T-helper 2 cell treated with Interferon-gamma antibody and Interleukin-4, amounts not matched to agents 100 ng/mL and 5 ng/mL, for 36 hours (primary cell): ENCODE results near the gene NDUFAF2. TPM values are rescaled to one million over a fixed set of nuclear protein-coding genes. Genes with fewer than 3 reads are reported as not detected.
"Not testable (repeated sequence)": the region's sequence is repeated elsewhere in the genome, so short reads cannot be mapped to it uniquely, and the experiment has no call there.

Source experiments
- intact Hi-C: fragments of 100-400 bp; cut with micrococcal nuclease; formaldehyde crosslinking; loops from one replicate; pipeline ENCODE4 v1.15.1; 2023
- total RNA-seq: library from RNA; stranded (reverse); gene quantifications from 2 replicates; pipeline ENCODE4 v1.2.3, GENCODE V29; 2022

NDUFAF2 gene, protein sequence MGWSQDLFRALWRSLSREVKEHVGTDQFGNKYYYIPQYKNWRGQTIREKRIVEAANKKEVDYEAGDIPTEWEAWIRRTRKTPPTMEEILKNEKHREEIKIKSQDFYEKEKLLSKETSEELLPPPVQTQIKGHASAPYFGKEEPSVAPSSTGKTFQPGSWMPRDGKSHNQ
- 18.3 and 20.6 TPM in 2 replicates for total RNA-seq

DNA sequence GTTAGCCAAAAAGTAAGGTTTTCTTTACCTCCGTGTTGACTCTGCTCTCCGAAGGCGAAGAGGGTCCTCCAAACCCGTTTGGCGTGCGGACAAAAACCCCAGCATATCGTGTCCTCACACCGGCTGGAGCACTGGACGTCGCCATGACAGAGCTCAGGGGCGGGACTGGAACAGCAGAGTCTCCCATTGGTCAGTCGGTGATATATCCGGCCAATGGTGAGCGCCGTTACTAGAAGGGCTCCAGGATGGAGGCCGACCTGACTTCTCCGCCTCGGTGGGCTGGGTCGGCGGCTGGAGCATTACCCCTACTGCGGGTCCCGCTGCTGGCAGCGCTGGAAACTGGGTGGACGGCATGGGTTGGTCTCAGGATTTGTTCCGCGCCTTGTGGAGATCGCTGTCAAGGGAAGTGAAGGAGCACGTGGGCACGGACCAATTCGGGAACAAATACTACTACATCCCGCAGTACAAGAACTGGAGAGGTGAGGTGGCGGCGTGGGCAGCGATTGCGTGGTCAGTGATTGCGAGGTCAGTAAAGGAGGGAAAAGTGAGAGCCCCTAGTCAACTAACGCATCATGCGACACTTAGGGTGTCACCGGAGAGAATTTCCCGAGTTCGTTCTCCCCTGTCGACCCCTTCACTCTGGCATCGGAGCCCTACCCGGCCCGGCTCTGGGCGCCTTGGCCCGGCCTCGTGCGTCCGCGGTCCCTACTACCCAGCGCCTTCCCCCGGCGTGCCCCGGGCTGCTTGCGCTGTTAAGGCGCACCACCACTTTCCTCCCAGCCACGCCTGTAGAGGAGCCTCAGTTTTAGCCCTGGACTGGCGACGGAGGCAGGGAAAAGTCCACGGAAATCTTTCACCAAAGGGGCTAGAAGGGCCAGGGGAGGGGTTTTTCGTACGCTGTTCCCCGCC lies at the start of gene NDUFAF2, which contains the start of gene ERCC8:
NDUFAF2 (plus strand) TSS at position 302 of the 909 bp plus-strand sequence; CDS start at position 353, 51 bp downstream.
ERCC8 (minus strand) TSS at position 167 of the 909 bp plus-strand sequence; CDS start at position 105, 62 bp downstream.
- intact Hi-C loops: loop anchor here (1.0 to 10.0 kb wide), 7 partner anchors 100 to 1908 kb away; partner anchors contain the start of genes DEPDC1B, ELOVL7 and SMIM15

DNA sequence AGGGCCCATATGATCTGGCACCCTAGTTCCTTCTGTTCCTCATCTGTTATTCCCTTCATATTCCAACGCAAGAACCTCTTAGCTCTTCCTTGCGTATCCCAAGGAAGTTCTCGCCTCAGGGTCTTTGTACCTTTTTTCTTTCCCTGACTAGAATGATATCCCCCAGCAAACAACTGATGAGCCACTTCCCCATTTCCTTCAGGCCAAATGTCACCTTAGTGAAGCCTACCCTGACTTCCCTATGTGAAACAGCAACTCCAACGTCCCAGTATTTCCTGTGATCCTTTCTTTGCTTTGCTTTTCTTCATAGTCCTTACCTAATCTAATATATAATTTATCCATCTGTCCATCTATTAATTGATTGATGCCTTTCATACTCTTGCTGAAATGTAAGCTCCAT lies 48.0 kb upstream of the NDUFAF2 start:
- intact Hi-C loops: no loop called here

DNA sequence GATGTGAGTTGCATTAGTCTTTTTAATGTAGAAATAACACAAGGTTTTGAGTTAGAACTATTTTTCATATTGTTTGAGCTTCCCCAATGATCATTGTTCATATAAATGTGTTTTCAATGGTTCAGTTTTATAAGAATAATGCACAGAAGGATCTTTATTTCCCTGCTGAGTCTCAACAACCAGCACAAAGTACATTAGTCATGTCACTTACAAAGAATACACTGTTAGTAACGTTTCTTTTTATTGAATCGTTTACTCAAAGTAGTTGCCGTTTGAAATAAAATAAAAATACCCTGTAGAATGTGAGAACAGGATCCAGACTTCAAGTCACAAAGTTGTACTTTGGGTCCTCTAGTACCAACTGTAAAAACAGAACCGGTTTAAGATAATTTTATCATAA lies 41.6 kb upstream of the NDUFAF2 start:
- intact Hi-C loops: no loop called here

DNA sequence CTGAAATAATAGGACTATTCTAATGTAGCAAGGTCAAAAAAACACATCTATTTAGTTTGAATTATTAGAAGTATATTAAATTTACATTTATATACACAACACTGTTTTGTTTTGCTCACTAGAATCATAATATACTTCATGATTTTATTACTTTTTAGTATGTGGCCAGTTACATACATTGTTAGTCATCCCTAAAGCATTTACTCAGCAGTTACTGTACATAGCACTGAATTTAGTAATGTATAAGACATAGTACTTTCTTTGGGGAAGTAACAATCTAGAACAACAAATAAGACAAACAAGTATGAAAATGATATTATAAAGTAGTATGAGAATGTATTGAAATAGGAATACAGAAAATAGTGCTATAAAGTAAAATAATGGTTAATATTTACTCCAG lies 28.4 kb upstream of the NDUFAF2 start:
- intact Hi-C loops: no loop called here

DNA sequence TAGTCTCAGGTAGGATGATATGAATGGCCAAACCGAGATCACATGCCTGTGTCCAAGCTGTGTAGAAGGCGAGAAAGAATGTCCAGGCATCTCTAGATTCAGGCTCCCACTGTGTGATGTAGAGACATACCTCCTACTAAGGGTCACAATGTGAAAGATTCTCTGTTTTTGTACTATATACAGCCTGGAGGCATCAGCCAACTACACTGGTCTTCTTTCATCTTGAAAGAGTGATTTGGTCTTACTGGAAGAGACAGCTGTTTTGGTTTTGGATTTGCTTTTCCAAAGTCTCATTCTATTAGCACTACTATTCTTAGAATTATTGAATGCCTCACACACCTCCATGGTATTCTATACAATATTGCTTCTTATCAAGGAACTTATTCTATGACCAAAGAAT lies 26.5 kb upstream of the NDUFAF2 start:
- intact Hi-C loops: no loop called here

DNA sequence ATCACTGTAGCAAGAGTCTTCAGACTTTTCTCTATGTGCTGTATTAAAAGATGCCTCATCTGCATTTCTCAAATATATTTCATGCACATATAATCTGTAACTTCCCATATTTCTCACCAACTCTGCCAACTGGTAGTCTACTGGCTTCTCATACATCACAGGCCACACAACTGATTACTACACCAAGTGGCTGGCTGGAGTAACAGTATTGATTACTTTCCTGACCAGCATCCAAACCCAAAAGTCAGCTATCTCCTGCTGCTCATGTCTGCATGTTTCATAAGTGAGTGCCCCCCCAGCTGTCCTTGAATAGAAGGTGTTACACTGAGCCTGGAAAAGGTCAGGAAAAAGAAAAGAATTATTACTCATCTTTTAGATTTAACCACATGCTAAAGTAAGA lies 17.6 kb upstream of the NDUFAF2 start:
- intact Hi-C loops: no loop called here

DNA sequence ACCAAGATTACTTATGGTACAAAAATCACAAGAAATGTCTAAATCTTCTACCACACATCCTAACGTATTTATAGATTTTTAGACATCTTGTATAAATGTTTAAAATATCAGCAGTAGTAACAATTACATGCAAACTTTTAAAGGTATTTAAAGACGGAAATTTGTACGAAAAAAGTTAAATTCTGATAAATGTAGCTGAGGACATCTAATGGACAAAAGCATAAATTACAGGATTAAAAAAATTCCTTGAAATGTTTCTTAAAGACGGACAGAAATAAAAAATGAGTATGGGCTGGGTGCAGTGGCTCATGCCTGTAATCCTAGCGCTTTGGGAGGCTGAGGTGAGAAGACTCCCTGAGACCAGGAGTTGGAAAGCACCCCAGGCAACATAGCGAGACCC lies 16.0 kb upstream of the NDUFAF2 start:
- intact Hi-C loops: no loop called here

DNA sequence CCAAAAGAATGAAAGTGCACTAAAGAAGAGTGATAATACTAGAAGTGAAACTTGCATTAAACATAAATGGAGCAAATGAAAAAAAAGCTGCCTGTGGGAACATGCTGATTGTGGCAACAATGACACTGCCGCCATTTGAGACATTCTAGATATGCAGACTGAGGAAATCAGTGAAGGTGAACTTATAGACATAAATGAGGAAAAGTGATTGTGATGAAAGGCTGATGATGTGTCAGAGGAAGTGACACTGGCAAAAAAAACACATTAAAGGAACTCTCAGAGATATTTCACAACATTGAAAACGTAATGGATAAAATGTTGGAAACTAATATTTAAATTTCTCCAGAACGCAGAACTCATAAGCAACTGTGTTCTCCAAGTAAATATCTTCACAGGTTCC lies 1.4 kb upstream of the NDUFAF2 start:
- intact Hi-C loops: loop anchor here (10.0 kb wide), 2 partner anchors 99 to 461 kb away; partner anchors contain the start of gene ELOVL7

DNA sequence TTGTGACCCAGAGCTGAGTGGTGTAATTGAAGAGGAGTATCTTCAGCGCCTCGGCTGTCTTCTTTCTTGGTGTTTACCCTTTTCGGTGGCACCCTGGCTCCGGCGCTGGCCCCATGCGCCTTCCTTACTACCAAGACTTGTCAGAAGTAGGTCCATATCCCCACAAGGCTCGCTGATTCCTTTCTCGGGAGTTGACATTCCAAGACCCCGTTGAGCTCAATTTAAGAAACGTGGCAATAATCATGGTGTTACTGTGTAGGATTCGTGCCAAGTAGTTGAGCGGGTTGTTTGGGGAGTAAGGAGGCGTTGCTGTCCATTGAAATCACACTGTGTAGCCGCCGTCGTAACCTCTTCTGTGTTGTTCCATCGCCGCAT lies 795 bp downstream of the NDUFAF2 start:
- intact Hi-C loops: loop anchor here (1.0 to 10.0 kb wide), 7 partner anchors 101 to 1908 kb away; partner anchors contain the start of genes DEPDC1B, ELOVL7 and SMIM15

DNA sequence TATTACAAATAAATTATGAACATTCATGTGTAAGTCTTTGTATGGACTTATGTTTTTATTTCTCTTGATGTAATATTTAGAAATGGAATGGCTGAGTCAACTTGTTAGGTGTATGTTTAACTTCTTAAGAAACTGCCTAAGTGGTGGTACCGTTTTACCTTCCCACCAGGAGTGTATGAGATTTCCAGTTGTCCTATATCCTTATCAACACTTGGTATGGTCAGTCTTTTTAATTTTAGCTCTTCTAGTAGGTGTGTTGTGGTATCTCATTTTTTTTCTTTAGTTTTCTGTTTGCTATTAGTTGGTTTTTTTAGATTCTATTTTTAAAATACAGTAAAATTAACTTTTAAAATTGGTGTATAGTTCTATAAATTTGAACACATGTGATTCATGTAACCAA lies 3.7 kb downstream of the NDUFAF2 start:
- intact Hi-C loops: loop anchor here (5.0 to 10.0 kb wide), 4 partner anchors 104 to 1911 kb away; partner anchors contain the start of gene ELOVL7

DNA sequence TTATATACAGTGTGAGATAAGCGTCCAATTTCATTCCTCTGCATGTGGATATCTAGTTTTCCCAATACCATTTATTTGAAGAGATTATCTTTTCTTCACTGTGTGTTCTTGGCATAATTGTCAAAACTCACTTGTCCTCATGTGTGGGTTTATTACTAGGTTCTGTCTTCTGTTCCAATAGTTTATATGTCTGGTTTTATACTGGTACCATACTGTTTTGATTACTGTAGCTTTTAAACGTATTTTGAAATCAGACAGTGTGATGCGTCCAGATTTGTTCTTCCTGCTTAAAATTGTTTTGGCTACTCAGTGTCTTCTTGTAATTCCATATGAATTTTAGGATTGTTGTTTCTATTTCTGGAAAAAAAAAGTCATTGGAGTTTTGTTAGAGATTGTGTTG lies 10.2 kb downstream of the NDUFAF2 start:
- intact Hi-C loops: no loop called here

DNA sequence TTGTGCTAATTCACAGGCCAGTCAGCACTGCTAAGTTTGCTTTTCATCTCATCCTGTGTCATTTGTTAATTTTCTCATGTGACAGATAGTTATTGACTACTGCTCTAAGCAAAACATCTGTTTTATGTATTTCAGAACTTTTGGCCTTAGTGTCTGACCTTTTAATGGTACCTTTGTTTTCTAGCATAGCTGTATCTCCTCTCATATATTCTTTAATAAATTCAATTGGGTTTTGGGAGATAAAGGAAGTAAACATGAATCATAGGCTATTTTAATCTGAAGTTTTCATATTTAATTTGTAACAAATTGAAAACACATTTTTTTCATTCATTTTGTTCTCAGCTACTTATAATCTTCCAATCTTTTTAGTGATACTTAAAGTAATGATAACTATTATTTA lies 13.1 kb downstream of the NDUFAF2 start:
- intact Hi-C loops: loop anchor here (2.0 kb wide), 1 partner anchor 701 kb away; no protein-coding TSS in a partner anchor

DNA sequence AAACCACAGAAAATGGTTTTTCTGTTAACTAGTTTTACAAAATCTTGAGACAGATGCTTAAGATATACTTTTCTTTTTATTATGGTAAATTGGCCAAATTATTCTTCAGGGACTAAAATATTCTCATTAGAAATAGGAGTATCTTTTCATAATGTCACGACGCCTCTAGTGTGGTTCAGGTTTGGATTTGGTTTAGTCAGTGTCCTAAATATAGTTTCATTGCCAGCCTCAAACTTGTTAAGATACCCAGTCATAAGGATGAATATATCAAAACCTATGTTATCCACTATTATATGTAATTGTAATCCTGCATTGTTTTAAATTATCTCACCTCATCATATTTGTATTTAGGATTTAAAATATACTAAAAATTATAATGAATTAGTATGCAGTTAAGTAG lies 13.7 kb downstream of the NDUFAF2 start:
- intact Hi-C loops: loop anchor here (2.0 kb wide), 1 partner anchor 700 kb away; no protein-coding TSS in a partner anchor

DNA sequence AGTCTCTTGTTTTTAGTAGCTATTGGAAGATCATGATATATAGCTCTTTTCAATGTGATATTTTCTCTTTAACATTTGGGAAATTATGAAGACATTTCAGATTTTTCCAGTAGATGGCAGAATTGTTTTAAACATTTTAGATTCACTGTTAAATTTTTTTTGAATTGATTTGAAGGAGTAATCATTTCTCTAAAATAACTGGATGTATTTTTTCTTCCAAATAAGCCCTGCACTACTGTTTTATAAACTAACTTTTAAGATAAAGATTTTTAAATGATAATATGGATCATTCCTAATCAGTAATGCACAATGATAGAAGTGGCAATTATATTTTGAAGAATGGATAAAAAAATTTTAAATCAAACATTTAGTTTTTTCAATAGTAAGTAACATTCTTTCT lies 14.2 kb downstream of the NDUFAF2 start:
- intact Hi-C loops: loop anchor here (2.0 kb wide), 1 partner anchor 700 kb away; no protein-coding TSS in a partner anchor

DNA sequence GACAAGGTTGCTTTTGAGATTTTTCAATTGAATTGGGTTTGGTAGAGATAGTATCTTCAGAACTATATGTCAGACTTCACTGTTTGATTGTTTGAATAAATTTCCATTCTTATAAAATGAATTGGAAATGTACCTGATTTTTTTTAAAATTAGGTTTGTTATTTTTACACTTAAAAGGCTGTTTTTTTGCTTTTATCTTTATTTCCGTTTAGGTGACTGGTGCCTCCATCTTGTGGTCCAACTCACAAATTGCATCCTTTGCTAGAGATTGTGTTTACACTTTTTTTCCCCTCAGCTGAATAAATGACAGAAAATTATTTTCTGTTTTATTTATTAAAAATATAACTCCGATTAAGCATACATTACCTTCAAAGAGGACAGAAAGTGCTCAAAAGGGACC lies 15.6 kb downstream of the NDUFAF2 start:
- intact Hi-C loops: loop anchor here (1.0 to 10.0 kb wide), 2 partner anchors 283 to 1146 kb away; no protein-coding TSS in a partner anchor

DNA sequence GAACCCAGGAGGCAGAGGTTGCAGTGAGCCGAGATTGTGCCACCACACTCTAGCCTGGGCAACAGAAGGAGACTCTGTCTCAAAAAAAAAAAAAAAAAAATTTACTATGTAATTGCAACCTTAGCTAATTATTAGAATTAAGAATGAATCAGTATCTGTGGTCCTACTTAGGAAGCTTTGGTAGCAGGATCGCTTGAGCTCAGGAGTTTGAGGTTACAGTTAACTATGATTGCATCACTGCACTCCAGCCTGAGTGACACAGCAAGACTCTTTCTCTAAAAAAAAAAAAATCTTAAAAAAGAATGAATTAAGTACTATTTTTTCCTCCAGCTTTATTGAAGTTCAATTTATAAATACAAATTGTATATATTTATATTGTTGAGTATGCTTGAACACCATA lies 16.7 kb downstream of the NDUFAF2 start:
- intact Hi-C loops: loop anchor here (10.0 kb wide), 1 partner anchor 1147 kb away; no protein-coding TSS in a partner anchor

DNA sequence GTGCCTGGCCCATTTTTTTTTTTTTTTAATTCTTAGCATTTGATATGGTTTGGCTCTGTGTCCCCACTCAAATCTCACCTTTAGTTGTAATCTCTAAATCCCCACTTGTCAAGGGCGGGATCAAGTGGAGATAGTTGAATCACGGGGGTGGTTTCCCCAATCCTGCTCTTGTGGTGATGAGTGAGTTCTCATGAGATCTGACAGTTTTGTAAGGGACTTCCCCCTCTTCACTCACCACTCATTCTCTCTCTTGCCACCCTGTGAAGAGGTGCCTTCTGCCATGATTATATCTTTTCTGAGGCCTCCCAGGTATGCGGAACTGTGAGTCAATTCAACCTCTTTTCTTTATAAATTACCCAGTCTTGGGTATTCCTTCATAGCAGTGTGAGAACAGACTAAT lies 27.2 kb downstream of the NDUFAF2 start:
- intact Hi-C loops: no loop called here

DNA sequence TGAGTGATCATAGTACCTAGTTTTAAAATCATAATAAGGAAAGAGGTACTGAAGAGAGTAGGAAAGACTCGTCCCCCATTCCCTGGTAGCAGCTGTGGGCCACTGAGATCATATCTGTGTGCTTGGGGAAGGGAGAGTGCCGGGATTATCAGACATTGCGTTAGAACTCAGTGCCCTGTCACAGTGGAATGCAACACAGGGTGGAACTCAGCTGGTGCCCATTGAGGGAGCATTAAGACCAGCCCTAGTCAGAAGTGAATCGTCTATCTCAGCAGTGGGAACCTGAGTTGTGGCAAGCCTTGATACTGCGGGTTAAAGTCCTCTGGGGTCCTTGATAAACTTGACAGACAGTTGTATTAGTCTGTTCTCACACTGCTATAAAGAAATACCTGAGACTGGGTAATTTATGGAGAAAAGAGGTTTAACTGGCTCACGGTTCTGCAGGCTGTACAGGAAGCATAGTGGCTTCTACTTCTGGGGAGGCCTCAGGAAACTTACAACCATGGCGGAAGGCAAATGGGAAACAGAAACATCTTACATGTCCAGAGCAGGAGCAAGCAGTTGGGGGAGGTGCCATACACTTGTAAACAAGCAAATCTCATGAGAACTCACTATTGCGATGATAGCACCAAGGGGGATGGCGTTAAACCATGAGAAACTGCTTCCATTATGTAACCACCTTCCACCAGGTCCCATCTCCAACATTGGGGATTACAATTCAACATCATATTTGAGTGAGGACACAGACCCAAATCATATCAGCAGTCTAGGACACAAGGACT lies 33.1 kb downstream of the NDUFAF2 start:
- intact Hi-C loops: no loop called here

DNA sequence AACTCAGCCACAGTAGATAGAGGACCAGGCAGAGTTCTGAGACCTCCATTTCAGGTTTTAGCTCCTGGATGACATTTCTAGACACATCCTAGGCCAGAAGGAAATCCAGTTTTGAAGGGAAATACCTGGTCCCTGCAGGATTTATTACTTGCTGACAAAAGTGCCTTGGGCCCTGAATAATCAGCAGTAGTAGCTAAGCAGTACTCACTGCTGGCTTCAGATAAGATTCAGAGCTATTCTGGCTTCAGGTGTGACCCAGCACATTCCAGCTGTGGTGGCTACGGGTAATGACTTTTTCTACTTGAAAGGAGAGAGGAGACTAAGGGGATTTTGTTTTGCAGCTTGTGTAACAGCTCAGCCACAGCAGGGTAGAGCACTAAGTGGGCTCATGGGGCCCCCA lies 34.0 kb downstream of the NDUFAF2 start:
- intact Hi-C loops: no loop called here

DNA sequence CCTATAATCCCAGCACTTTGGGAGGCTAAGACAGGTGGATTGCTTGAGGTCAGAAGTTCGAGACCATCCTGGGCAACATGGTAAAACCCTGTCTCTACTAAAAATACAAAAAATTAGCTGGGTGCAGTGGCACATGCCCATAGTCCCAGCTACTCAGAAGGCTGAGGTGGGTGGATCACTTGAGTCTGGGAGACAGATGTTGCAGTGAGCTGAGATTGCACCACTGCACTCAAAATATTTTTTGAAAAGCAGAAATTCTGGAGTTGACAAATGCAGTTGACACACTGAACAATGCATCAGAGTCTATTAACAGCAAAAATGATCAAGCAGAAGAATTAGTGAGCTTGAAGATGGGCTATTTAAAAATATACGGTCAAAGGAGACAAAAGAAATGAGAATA lies 35.5 kb downstream of the NDUFAF2 start:
- intact Hi-C loops: no loop called here

DNA sequence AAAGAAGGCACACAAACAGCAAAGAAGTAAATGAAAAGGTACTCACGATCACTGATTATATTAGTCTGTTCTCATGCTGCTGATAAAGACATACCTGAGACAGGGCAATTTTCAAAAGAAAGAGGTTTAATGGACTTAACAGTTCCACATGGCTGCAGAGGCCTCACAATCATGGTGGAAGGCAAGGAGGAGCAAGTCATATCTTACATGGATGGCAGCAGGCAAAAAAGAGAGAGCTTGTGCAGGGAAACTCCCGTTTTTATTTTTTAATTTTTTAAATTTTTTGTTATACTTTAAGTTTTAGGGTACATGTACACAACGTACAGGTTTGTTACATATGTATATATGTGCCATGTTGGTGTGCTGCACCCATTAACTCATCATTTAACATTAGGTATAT lies 37.1 kb downstream of the NDUFAF2 start:
- intact Hi-C loops: not testable (repeated sequence)
